IMR-90 (cell line): ENCODE results near the gene GNG7. TPM values are rescaled to one million over a fixed set of nuclear protein-coding genes. Genes with fewer than 3 reads are reported as not detected.

Experiments
- ATAC-seq: fragments of 200-7000 bp; cut with Tn5 transposase; 2 replicates; pipeline ENCODE4 v1.9.1; 2020; ENCODE audit warnings: low read depth, mild to moderate bottlenecking, moderate library complexity
- BruUV-seq: library from RNA; stranded (reverse); fragments of 400-500 nt; replicated peaks from 2 replicates; lab custom pipeline; 2021; lab: Mats Ljungman, UMichigan
- CTCF ChIA-PET: fragments of 300-600 bp; formaldehyde crosslinking; extraction: SDS; loops from one replicate; lab custom pipeline; 2021; ENCODE audit warnings: antibody characterized with exemption; lab: Yijun Ruan, JAX
- POLR2A ChIA-PET: fragments of 300-600 bp; sonication (Branson Sonifier 250); formaldehyde crosslinking; loops from one replicate; lab custom pipeline; 2022; ENCODE audit warnings: antibody characterized with exemption; ENCODE audit not compliant: unreplicated experiment; lab: Charles Lee
- DNase-seq: peaks from one replicate; pipeline ENCODE4 v3.0.0; 2013
- H2AFZ ChIP-seq: replicated peaks from 2 replicates; pipeline ENCODE3; 2013; ENCODE audit warnings: low read length, mild to moderate bottlenecking; ENCODE audit not compliant: poor library complexity
- H2AK5ac ChIP-seq: 2 replicates; pipeline ENCODE4 v1.6.1; 2013; ENCODE audit warnings: low read depth, low read length, inconsistent platforms
- H2AK9ac ChIP-seq: replicated peaks from 2 replicates; pipeline ENCODE3; 2013; ENCODE audit warnings: mild to moderate bottlenecking, low read depth, low read length, moderate library complexity; ENCODE audit not compliant: poor library complexity
- H2BK120ac ChIP-seq: 2 replicates; pipeline ENCODE4 v1.6.1; 2013; ENCODE audit warnings: low read depth, low read length, inconsistent platforms
- H2BK15ac ChIP-seq: 3 replicates; pipeline ENCODE4 v1.6.1; 2013; ENCODE audit warnings: low read depth, low read length, inconsistent platforms
- H2BK20ac ChIP-seq: 2 replicates; pipeline ENCODE4 v1.6.1; 2013; ENCODE audit warnings: low read depth, mild to moderate bottlenecking, inconsistent platforms, low read length, moderate library complexity
- H2BK5ac ChIP-seq: 2 replicates; pipeline ENCODE4 v1.6.1; 2013; ENCODE audit warnings: mild to moderate bottlenecking, low read depth, low read length, inconsistent platforms; ENCODE audit not compliant: poor library complexity, severe bottlenecking
- H3K14ac ChIP-seq: replicated peaks from 2 replicates; pipeline ENCODE4 v1.6.1; 2013; ENCODE audit warnings: low read depth, low read length, inconsistent platforms
- H3K18ac ChIP-seq: 2 replicates; pipeline ENCODE4 v1.6.1; 2013; ENCODE audit warnings: low read depth, low read length, control low read depth
- H3K23ac ChIP-seq: 2 replicates; pipeline ENCODE4 v1.6.1; 2013; ENCODE audit warnings: low read depth, low read length, inconsistent platforms
- H3K27ac ChIP-seq: 2 replicates; pipeline ENCODE4 v1.5.1; 2013; ENCODE audit warnings: mild to moderate bottlenecking, control low read depth, low read length; ENCODE audit not compliant: insufficient read depth
- H3K27me3 ChIP-seq: 2 replicates; pipeline ENCODE4 v1.6.1; 2013; ENCODE audit warnings: low read length; ENCODE audit not compliant: control insufficient read depth, insufficient read depth
- H3K36me3 ChIP-seq: 2 replicates; pipeline ENCODE4 v1.6.1; 2013; ENCODE audit warnings: low read length, mixed read lengths; ENCODE audit not compliant: control insufficient read depth, insufficient read depth
- H3K4ac ChIP-seq: 2 replicates; pipeline ENCODE4 v1.6.1; 2013; ENCODE audit warnings: low read depth, low read length, inconsistent platforms
- H3K4me1 ChIP-seq: 2 replicates; pipeline ENCODE4 v1.6.1; 2013; ENCODE audit warnings: low read length, mixed read lengths; ENCODE audit not compliant: control insufficient read depth, insufficient read depth
- H3K4me2 ChIP-seq: 2 replicates; pipeline ENCODE4 v1.6.1; 2013; ENCODE audit warnings: low read depth, mild to moderate bottlenecking, control low read depth, low read length, moderate library complexity
- H3K4me3 ChIP-seq: 2 replicates; pipeline ENCODE4 v1.5.1; 2013; ENCODE audit warnings: low read depth, mild to moderate bottlenecking, control low read depth, low read length, moderate library complexity; ENCODE audit not compliant: insufficient read depth
- H3K56ac ChIP-seq: 2 replicates; pipeline ENCODE4 v1.6.1; 2013; ENCODE audit warnings: low read length, inconsistent platforms; ENCODE audit not compliant: insufficient read depth; ENCODE audit errors: extremely low read depth
- H3K79me1 ChIP-seq, 2 experiments: 2 replicates each; pipeline ENCODE4 v1.6.1; 2013; ENCODE audit warnings: low read length in 2 of 2, inconsistent platforms in 1 of 2, low read depth in 1 of 2
- H3K9ac ChIP-seq: 2 replicates; pipeline ENCODE4 v1.6.1; 2013; ENCODE audit warnings: low read depth, low read length, control low read depth
- H3K9me1 ChIP-seq: 2 replicates; pipeline ENCODE4 v1.6.1; 2013; ENCODE audit warnings: low read length, inconsistent platforms; ENCODE audit not compliant: insufficient read depth
- H3K9me3 ChIP-seq: 2 replicates; pipeline ENCODE4 v1.6.1; 2013; ENCODE audit warnings: low read length; ENCODE audit not compliant: control insufficient read depth, insufficient read depth
- H4K20me1 ChIP-seq: 2 replicates; pipeline ENCODE4 v1.6.1; 2013; ENCODE audit warnings: low read length, inconsistent platforms; ENCODE audit not compliant: insufficient read depth
- H4K5ac ChIP-seq: 2 replicates; pipeline ENCODE4 v1.6.1; 2013; ENCODE audit warnings: mild to moderate bottlenecking, low read depth, low read length, control low read depth
- H4K8ac ChIP-seq, 2 experiments: 2 replicates each; pipeline ENCODE4 v1.6.1; 2013; ENCODE audit warnings: low read depth in 2 of 2, low read length in 2 of 2, control low read depth in 1 of 2, inconsistent platforms in 1 of 2
- H4K91ac ChIP-seq: 2 replicates; pipeline ENCODE4 v1.6.1; 2013; ENCODE audit warnings: low read depth, low read length, inconsistent platforms; ENCODE audit not compliant: insufficient read depth
- BHLHE40 ChIP-seq: fragments of 150-350 bp; IDR thresholded peaks from 2 replicates; pipeline ENCODE4 v1.6.1; 2016; ENCODE audit warnings: mild to moderate bottlenecking, low read depth, low read length
- FOS ChIP-seq: fragments of 150-350 bp; IDR thresholded peaks from 2 replicates; pipeline ENCODE4 v1.6.1; 2016; ENCODE audit warnings: low read depth, low read length
- MAZ ChIP-seq: IDR thresholded peaks from 2 replicates; pipeline ENCODE4 v1.6.1; 2012; ENCODE audit warnings: low read depth, mild to moderate bottlenecking, low read length, improper control_type of control experiment, moderate library complexity, borderline replicate concordance
- RFX5 ChIP-seq: IDR thresholded peaks from 2 replicates; pipeline ENCODE4 v1.8.0; 2012; ENCODE audit warnings: low read depth, mild to moderate bottlenecking, low read length, moderate library complexity
- WGBS, 2 experiments: methylation state at CpG; one replicate each; pipeline versions ENCODE4 v1.1.5 to v1.1.7; 2013; ENCODE audit warnings: missing lambda C conversion rate in 2 of 2; ENCODE audit not compliant: insufficient read length in 1 of 2; ENCODE audit errors: extremely low coverage in 2 of 2; 5-methylcytosine and 5-hydroxymethylcytosine counted together
- dilution Hi-C: fragments of 300-500 bp; cut with HindIII; formaldehyde crosslinking; loops from one replicate; pipeline ENCODE4 v1.14.3; 2018; ENCODE audit warnings: low sequenced_read_pairs; ENCODE audit not compliant: unreplicated experiment
- in situ Hi-C: fragments of 300-500 bp; cut with MboI; formaldehyde crosslinking; loops from 3 replicates; pipeline ENCODE4 v1.14.3; 2019; ENCODE audit warnings: low sequenced_read_pairs, inconsistent platforms, mixed read lengths
- intact Hi-C: fragments of 100-400 bp; cut with micrococcal nuclease; formaldehyde crosslinking; loops from 2 replicates; pipeline ENCODE4 v1.10.0; 2022
- polyA plus RNA-seq, 3 experiments: library from polyadenylated mRNA; depleted of rRNA; stranded (reverse); fragments of >200 nt; gene quantifications; 2 replicates each; pipeline ENCODE4 v1.2.3, GENCODE V29; 2012; ENCODE audit warnings: low replicate concordance in 1 of 3
- total RNA-seq: library from RNA; depleted of rRNA; stranded (reverse); fragments of >200 nt; gene quantifications from 2 replicates; pipeline ENCODE4 v1.2.3, GENCODE V29; 2012
- TF ChIP-seq, protein P1 (sequence below): fragments of 150-350 bp; IDR thresholded peaks from 2 replicates; pipeline ENCODE4 v1.6.1; 2017; ENCODE audit warnings: mild to moderate bottlenecking, antibody characterized with exemption, low read length, low read depth

Gene GNG7
- total and polyA plus RNA-seq, 2 of the 4 experiments (the other 2 are of a cell fraction): under 0.01 to 0.21 TPM

- BruUV-seq: no TSS peak
- Histone ChIP-seq H3K9me1 (peaks cover 11% of the 10 kb centered on the region), H4K5ac (no peak overlapping the region), H2AK9ac (peak overlapping the region; percentile 39), H3K14ac (no peak overlapping the region), H4K8ac (peak overlapping the region in 1 of 2 experiments; percentile 50; a peak in 2 of 4 replicates), H2BK15ac (no peak overlapping the region; the same call in 2 of the 3 replicates), H2BK5ac (peak overlapping the region; percentile 29), H3K9ac (no peak overlapping the region), H3K9me3 (no peaks in the 10 kb centered on the region), H3K4me3 (no peak overlapping the region), H2BK20ac (peak overlapping the region; percentile 69; the same call in 1 of the 2 replicates), H3K23ac (no peak overlapping the region; the same call in 1 of the 2 replicates), H3K4me2 (no peak overlapping the region), H4K20me1 (no peaks in the 10 kb centered on the region), H3K56ac (no peak overlapping the region), H3K27ac (no peak overlapping the region), H2BK120ac (peak overlapping the region; percentile 68; the same call in 1 of the 2 replicates), H2AK5ac (peak overlapping the region; percentile 23; the same call in 1 of the 2 replicates), H2AFZ (no peak overlapping the region), H3K27me3 (no peaks in the 10 kb centered on the region), H3K4ac (peak overlapping the region; percentile 72), H3K36me3 (no peaks in the 10 kb centered on the region), H3K4me1 (peaks cover 20% of the 10 kb centered on the region), H3K79me1 (peaks cover 4 to 11% of the 10 kb centered on the region in 2 experiments; a peak in 2 of 4 replicates), H3K18ac (no peak overlapping the region), H4K91ac (peak overlapping the region; percentile 61)
- ChIA-PET CTCF (interaction anchor here (0.6 kb wide), 1 partner anchor 28 kb away, joined by 4 read pairs; no protein-coding TSS in a partner anchor), POLR2A (no interaction called here)
- ATAC-seq: no peak
- in situ Hi-C loops: no loop called here
- intact Hi-C loops: no loop called here
- dilution Hi-C loops: no loop called here
- 80% methylated on average over 1 of the region's 4 CpGs; no CpG with 5 or more reads in 1 of the 2 experiments for WGBS, 2 experiments
- DNase-seq: no peak
- TF ChIP-seq FOS (no peak), RFX5 (no peak), BHLHE40 (no peak), MAZ (no peak)
- TF ChIP-seq, protein P1, sequence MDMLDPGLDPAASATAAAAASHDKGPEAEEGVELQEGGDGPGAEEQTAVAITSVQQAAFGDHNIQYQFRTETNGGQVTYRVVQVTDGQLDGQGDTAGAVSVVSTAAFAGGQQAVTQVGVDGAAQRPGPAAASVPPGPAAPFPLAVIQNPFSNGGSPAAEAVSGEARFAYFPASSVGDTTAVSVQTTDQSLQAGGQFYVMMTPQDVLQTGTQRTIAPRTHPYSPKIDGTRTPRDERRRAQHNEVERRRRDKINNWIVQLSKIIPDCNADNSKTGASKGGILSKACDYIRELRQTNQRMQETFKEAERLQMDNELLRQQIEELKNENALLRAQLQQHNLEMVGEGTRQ: no peak
Observed at GRCh38 chr19:2527686-2528085, 174.8 kb downstream of the GNG7 start.
